ENCODE measurements around the gene IDI1.
A peak's percentile ranks its signal among the peaks of the same experiment; 100 is the strongest.
"Not testable (repeated sequence)": the region's sequence is repeated elsewhere in the genome, so short reads cannot be mapped to it uniquely, and the experiment has no call there.

The IDI1 gene

GRCh38 chr10:1033601-1034000 lies 15.3 kb downstream of the IDI1 start:
- ATAC-seq: no peak
- Mint-ChIP-seq H3K4me3 (no peak overlapping the region), H3K4me1 (peaks cover 2% of the 10 kb centered on the region), H3K27me3 (no peaks in the 10 kb centered on the region), H3K27ac (no peak overlapping the region), H3K9me3 (no peaks in the 10 kb centered on the region), H3K36me3 (ENCODE audit: low read depth) (peaks cover 14% of the 10 kb centered on the region)
- no peak for DNase-seq

DNA sequence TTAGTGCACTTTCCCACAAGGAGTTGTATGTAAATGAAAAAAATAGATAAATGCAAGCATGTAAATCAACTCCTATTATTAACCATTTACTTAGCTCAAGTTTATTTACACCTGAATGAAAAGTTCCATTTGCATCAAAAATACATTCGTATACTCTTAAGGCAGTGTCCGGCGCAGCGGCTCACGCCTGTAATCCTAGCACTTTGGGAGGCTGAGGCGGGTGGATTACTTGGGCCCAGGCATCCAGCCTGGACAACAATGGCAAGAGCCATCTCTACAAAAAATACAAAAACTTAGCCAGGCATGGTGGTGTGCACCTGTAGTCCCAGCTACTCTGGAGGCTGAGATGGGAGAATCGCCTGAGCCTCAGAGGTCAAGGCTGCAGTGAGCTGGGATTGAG lies 19.1 kb downstream of the IDI1 start:
- ATAC-seq (no peak), DNase-seq (no peak)
- H3K27ac Mint-ChIP-seq: no peak overlapping the region
- no peaks in the 10 kb centered on the region for H3K9me3 Mint-ChIP-seq
- H3K4me1 Mint-ChIP-seq: no peaks in the 10 kb centered on the region
- no peaks in the 10 kb centered on the region for H3K27me3 Mint-ChIP-seq
- H3K36me3 Mint-ChIP-seq (ENCODE audit: low read depth): peaks cover 12% of the 10 kb centered on the region
- no peak overlapping the region for H3K4me3 Mint-ChIP-seq

- H3K27ac Mint-ChIP-seq: no peak overlapping the region
- H3K27me3 Mint-ChIP-seq: no peaks in the 10 kb centered on the region
- no peaks in the 10 kb centered on the region for H3K9me3 Mint-ChIP-seq
- no peak for DNase-seq
- ATAC-seq: no peak
- no peaks in the 10 kb centered on the region for H3K4me1 Mint-ChIP-seq
- no peak overlapping the region for H3K4me3 Mint-ChIP-seq
- H3K36me3 Mint-ChIP-seq (ENCODE audit: low read depth): peaks cover 14% of the 10 kb centered on the region
Measured at GRCh38 chr10:1026578-1026977, 22.3 kb downstream of the IDI1 start.

DNA sequence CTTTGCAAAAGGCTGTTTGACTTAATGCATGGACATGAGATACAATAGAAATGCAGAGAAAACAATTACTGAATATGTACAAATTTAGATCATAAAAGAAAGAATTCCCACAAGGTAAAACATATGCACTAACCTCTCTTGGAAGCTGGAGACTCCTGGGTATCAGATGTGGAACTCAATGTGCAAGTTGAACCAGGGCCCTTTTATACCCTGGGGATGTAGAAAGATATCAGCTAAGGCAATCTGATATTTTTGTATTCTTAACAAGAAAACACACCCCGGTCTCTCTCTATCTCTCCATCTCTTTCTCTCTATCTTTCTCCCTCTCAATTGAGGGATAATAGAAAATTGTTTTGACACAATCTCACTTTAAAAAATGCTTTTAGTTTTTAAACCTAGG lies 23.2 kb downstream of the IDI1 start, which contains the start of gene IDI2:
TSS of gene IDI2 (minus strand) at position 177 of the 400 bp plus-strand sequence. CDS start 1,136 bp downstream, outside the sequence.
- Mint-ChIP-seq H3K27ac (no peak within 1 kb of the TSS), H3K36me3 (ENCODE audit: low read depth) (peaks cover 18% of the 10 kb centered on the region), H3K9me3 (no peaks in the 10 kb centered on the region), H3K4me1 (no peaks in the 10 kb centered on the region), H3K27me3 (no peaks in the 10 kb centered on the region), H3K4me3 (no peak within 1 kb of the TSS)
- DNase-seq: no peak
- no peak for ATAC-seq

DNA sequence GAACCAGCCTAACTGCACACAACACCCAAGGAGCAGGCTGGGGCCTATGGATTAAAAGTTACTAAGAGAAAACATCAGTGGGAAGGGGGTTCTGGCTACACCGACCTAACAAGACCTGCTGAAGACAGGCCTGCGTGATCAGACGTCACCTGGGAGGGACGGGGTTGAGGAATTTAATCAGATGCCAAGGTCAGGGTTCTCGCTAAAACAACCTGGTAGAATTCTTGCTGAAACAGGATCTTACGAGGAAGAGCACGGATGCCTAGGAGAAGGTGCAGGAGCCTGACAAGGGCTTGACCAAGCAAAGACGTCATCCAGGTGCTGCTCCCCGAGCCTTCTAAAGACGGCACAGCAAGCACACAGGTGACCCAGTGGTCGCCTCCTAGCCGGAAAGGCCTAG lies 24.8 kb downstream of the IDI1 start:
- no peak overlapping the region for H3K27ac Mint-ChIP-seq
- no peaks in the 10 kb centered on the region for H3K27me3 Mint-ChIP-seq
- H3K9me3 Mint-ChIP-seq: no peaks in the 10 kb centered on the region
- peaks cover 31% of the 10 kb centered on the region for H3K36me3 Mint-ChIP-seq (ENCODE audit: low read depth)
- no peak overlapping the region for H3K4me3 Mint-ChIP-seq
- ATAC-seq: no peak
- DNase-seq: no peak
- H3K4me1 Mint-ChIP-seq: no peaks in the 10 kb centered on the region

GRCh38 chr10:1022413-1022812 lies 26.5 kb downstream of the IDI1 start:
- H3K4me3 Mint-ChIP-seq: no peak overlapping the region
- no peak for DNase-seq

DNA sequence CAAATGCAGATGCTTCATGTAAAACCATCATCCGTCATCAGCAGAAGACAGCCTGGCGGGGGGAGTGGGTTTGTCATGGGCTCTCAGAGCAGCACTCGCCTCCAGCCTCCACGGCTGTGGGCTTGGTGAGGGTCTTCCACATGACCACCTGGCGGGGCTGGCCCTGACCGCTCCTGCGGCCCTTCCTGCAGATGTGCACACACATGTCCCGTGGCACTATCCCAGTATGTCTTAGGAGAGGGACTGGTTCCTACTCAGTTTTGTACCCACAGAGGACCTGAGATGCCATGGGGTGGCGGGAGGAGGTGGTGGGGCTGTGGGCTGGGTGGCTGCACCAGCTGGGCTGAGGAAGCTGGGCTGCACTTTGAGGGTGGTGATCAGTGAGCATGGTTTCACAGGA lies 28.0 kb downstream of the IDI1 start:
- ATAC-seq (no peak), DNase-seq (no peak)
- H3K9me3 Mint-ChIP-seq: no peaks in the 10 kb centered on the region
- no peak overlapping the region for H3K27ac Mint-ChIP-seq
- no peaks in the 10 kb centered on the region for H3K27me3 Mint-ChIP-seq
- H3K36me3 Mint-ChIP-seq (ENCODE audit: low read depth): peaks cover 51% of the 10 kb centered on the region
- H3K4me3 Mint-ChIP-seq: no peak overlapping the region
- H3K4me1 Mint-ChIP-seq: no peaks in the 10 kb centered on the region

More at GRCh38 chr10:1022413-1022812, 26.5 kb downstream of the IDI1 start:
- no peak for ATAC-seq
- peaks cover 38% of the 10 kb centered on the region for H3K36me3 Mint-ChIP-seq (ENCODE audit: low read depth)
- no peaks in the 10 kb centered on the region for H3K27me3 Mint-ChIP-seq
- H3K27ac Mint-ChIP-seq: no peak overlapping the region
- no peaks in the 10 kb centered on the region for H3K4me1 Mint-ChIP-seq
- no peaks in the 10 kb centered on the region for H3K9me3 Mint-ChIP-seq

GRCh38 chr10:1020460-1020859 lies 28.5 kb downstream of the IDI1 start:
- Mint-ChIP-seq H3K36me3 (ENCODE audit: low read depth) (peaks cover 53% of the 10 kb centered on the region), H3K27ac (no peak overlapping the region)
- ATAC-seq: peak; percentile 15

DNA sequence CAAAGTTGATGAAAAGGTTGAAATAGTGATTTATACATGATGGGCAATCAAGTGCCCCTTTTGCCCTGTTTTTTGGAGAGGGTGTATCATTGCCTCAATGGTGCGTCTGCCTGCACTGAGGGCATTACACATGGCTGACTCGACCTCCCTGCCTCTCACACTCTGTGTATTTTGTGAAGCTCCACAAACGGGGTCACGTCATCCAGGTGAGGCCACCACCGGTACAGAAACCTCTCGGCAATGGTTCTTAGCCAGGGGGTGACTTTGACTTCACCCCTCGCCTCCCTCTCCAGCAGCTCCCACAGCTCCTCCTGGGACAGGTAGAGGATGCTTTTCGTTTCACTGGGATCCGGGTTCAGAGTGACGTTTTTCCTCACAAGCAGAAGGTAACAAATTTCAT lies 29.6 kb downstream of the IDI1 start:
- H3K36me3 Mint-ChIP-seq (ENCODE audit: low read depth): peaks cover 52% of the 10 kb centered on the region
- no peak overlapping the region for H3K4me3 Mint-ChIP-seq
- no peaks in the 10 kb centered on the region for H3K4me1 Mint-ChIP-seq
- H3K27me3 Mint-ChIP-seq: no peaks in the 10 kb centered on the region
- no peak overlapping the region for H3K27ac Mint-ChIP-seq
- H3K9me3 Mint-ChIP-seq: no peaks in the 10 kb centered on the region
- DNase-seq (no peak), ATAC-seq (no peak)

More at GRCh38 chr10:1020460-1020859, 28.5 kb downstream of the IDI1 start:
- no peaks in the 10 kb centered on the region for H3K9me3 Mint-ChIP-seq
- no peaks in the 10 kb centered on the region for H3K27me3 Mint-ChIP-seq
- no peak overlapping the region for H3K4me3 Mint-ChIP-seq
- no peaks in the 10 kb centered on the region for H3K4me1 Mint-ChIP-seq
- no peak for DNase-seq

- no peaks in the 10 kb centered on the region for H3K9me3 Mint-ChIP-seq
- H3K27me3 Mint-ChIP-seq: no peaks in the 10 kb centered on the region
- no peak overlapping the region for H3K4me3 Mint-ChIP-seq
- H3K4me1 Mint-ChIP-seq: no peaks in the 10 kb centered on the region
- peaks cover 75% of the 10 kb centered on the region for H3K36me3 Mint-ChIP-seq (ENCODE audit: low read depth)
- ATAC-seq: no peak
- DNase-seq: no peak
- no peak overlapping the region for H3K27ac Mint-ChIP-seq
Measured at GRCh38 chr10:1015688-1016087, 33.2 kb downstream of the IDI1 start.

DNA sequence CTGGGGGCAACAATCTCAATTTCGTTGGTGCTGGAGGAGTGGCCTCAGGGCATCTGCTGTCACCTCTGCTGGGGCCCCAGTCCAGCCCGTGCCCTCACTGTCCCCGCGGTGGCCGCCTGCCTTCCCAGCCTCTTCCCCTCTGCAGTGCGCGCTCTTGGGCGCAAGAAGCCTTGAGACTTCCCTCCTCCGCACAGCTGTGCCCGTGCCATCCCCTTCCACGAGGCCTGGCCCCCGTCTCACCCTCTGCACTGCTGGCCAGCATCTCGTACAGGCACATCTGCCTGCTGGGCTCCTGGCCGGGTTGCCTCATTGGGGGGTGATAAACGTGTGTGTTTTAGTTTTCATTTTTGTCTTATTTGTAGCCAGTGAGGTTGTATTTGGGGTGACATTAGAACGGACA lies 37.2 kb downstream of the IDI1 start:
- peaks cover 71% of the 10 kb centered on the region for H3K36me3 Mint-ChIP-seq (ENCODE audit: low read depth)
- no peak overlapping the region for H3K4me3 Mint-ChIP-seq
- peaks cover 13% of the 10 kb centered on the region for H3K4me1 Mint-ChIP-seq
- H3K27me3 Mint-ChIP-seq: no peaks in the 10 kb centered on the region
- DNase-seq: no peak
- H3K9me3 Mint-ChIP-seq: no peaks in the 10 kb centered on the region
- H3K27ac Mint-ChIP-seq: no peak overlapping the region
- ATAC-seq: no peak

- Mint-ChIP-seq H3K9me3 (no peaks in the 10 kb centered on the region), H3K27ac (no peak overlapping the region), H3K36me3 (ENCODE audit: low read depth) (peaks cover 73% of the 10 kb centered on the region), H3K4me1 (peaks cover 13% of the 10 kb centered on the region), H3K27me3 (no peaks in the 10 kb centered on the region), H3K4me3 (no peak overlapping the region)
- ATAC-seq (no peak), DNase-seq (no peak)
Measured at GRCh38 chr10:1010703-1011102, 38.2 kb downstream of the IDI1 start.

DNA sequence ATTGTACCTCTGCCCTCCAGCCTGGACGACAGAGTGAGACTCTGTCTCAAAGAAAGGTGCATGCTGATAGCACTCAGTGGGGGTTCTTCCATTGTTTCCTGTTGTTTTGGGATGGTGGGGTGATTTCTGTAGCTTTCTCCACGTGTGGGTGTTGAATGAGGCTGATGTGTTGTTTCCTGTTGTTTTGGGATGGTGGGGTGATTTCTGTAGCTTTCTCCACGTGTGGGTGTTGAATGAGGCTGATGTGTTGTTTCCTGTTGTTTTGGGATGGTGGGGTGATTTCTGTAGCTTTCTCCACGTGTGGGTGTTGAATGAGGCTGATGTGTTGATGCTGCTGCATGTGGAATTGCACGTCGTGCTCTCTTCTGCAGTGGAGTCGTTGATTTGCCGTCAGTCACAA lies 39.0 kb downstream of the IDI1 start:
- DNase-seq, H3K9me3 Mint-ChIP-seq, H3K4me3 Mint-ChIP-seq, H3K27me3 Mint-ChIP-seq: not testable (repeated sequence)
- peaks cover 13% of the 10 kb centered on the region for H3K4me1 Mint-ChIP-seq
- H3K36me3 Mint-ChIP-seq (ENCODE audit: low read depth): peaks cover 77% of the 10 kb centered on the region
- H3K27ac Mint-ChIP-seq: peak overlapping the region; percentile 74
- peak; percentile 42 for ATAC-seq

- Mint-ChIP-seq H3K4me3 (no peak overlapping the region), H3K27ac (peak overlapping the region; percentile 73), H3K4me1 (peaks cover 13% of the 10 kb centered on the region), H3K27me3 (no peaks in the 10 kb centered on the region), H3K9me3 (no peaks in the 10 kb centered on the region), H3K36me3 (ENCODE audit: low read depth) (peaks cover 75% of the 10 kb centered on the region)
- ATAC-seq: no peak
- no peak for DNase-seq
Measured at GRCh38 chr10:1009071-1009494, 39.8 kb downstream of the IDI1 start.

GRCh38 chr10:1007583-1007982 lies 41.3 kb downstream of the IDI1 start:
- no peak for DNase-seq
- no peak for ATAC-seq
- H3K4me3 Mint-ChIP-seq: no peak overlapping the region
- H3K9me3 Mint-ChIP-seq: no peaks in the 10 kb centered on the region
- peaks cover 15% of the 10 kb centered on the region for H3K4me1 Mint-ChIP-seq
- no peaks in the 10 kb centered on the region for H3K27me3 Mint-ChIP-seq
- H3K36me3 Mint-ChIP-seq (ENCODE audit: low read depth): peaks cover 80% of the 10 kb centered on the region
- H3K27ac Mint-ChIP-seq: peak overlapping the region; percentile 58

- no peaks in the 10 kb centered on the region for H3K27me3 Mint-ChIP-seq
- H3K4me1 Mint-ChIP-seq: peaks cover 18% of the 10 kb centered on the region
- H3K27ac Mint-ChIP-seq: no peak overlapping the region
- DNase-seq: no peak
- no peaks in the 10 kb centered on the region for H3K9me3 Mint-ChIP-seq
- H3K36me3 Mint-ChIP-seq (ENCODE audit: low read depth): peaks cover 78% of the 10 kb centered on the region
- no peak for ATAC-seq
- H3K4me3 Mint-ChIP-seq: no peak overlapping the region
Measured at GRCh38 chr10:1006573-1006972, 42.3 kb downstream of the IDI1 start.

Measured in activated naive CD8-positive, alpha-beta T cell treated with anti-CD3 and anti-CD28 coated beads, Interleukin-2, amount 50 U/mL, for 24 hours (primary cell).